Measurements from ENCODE around the gene PYGM.

DNA sequence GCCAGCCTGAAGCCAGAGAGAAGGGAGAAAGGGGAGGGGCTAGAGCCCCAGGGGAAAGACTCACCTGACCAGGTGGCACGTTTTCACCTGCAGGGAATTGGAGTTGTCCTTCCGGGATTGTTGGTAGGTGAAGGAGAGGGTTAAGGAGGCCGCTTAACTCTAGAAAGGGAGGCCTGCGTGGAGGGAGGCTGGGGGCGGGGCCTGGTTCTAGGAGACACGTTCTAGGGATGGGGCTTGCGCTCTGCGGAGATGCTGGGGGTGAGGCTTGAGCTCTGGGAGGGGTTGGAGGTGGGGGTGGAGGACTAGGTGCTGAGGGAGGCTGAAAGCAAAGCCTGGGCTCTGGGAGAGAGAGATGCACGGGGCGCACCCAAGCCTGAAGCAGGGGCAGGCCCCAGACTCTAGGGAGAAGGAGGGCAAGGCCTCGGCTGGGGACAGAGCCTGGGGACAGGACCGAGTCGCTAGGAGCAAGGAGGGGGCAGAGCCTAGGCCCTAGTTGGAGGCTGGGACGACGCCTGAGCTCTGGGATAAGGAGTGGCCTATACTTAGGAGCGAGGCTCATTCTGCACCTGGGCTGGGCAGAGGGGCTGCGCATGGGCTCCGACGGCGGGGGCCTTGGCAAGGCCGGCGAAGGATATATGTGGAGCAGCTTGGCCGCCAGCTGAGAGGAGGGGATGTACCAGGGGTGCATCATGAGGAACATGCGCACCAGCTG lies 18.2 kb downstream of the PYGM start:
- TF ChIP-seq YY1 (IDR thresholded peaks at IDR 0.05; ENCODE audit: extremely low read depth, insufficient replicate concordance, low read depth, low read length) = no peak
- TF ChIP-seq, protein P1, sequence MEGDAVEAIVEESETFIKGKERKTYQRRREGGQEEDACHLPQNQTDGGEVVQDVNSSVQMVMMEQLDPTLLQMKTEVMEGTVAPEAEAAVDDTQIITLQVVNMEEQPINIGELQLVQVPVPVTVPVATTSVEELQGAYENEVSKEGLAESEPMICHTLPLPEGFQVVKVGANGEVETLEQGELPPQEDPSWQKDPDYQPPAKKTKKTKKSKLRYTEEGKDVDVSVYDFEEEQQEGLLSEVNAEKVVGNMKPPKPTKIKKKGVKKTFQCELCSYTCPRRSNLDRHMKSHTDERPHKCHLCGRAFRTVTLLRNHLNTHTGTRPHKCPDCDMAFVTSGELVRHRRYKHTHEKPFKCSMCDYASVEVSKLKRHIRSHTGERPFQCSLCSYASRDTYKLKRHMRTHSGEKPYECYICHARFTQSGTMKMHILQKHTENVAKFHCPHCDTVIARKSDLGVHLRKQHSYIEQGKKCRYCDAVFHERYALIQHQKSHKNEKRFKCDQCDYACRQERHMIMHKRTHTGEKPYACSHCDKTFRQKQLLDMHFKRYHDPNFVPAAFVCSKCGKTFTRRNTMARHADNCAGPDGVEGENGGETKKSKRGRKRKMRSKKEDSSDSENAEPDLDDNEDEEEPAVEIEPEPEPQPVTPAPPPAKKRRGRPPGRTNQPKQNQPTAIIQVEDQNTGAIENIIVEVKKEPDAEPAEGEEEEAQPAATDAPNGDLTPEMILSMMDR (IDR thresholded peaks at IDR 0.05 in 2 of 3, conservative IDR thresholded peaks at IDR 0.05 in 1 of 3; ENCODE audit: borderline replicate concordance in 1 of 3, insufficient read depth in 1 of 3, low read depth in 2 of 3, low read length in 2 of 3) = no peak
- TF ChIP-seq CEBPB (IDR thresholded peaks at IDR 0.05; ENCODE audit: low read depth) = no peak
- TF ChIP-seq TCF7L2 (IDR thresholded peaks at IDR 0.05; ENCODE audit: borderline replicate concordance, extremely low read depth, insufficient read depth, insufficient read length) = no peak
- no peak for TF ChIP-seq POLR2A (IDR thresholded peaks at IDR 0.05; ENCODE audit: borderline replicate concordance, extremely low read depth, insufficient read depth, insufficient read length)
- no peak for TF ChIP-seq EZH2 (IDR thresholded peaks at IDR 0.05)
- TF ChIP-seq EGR1 (IDR thresholded peaks at IDR 0.05; ENCODE audit: low read depth) = no peak
- no peak for TF ChIP-seq RAD21 (IDR thresholded peaks at IDR 0.05; ENCODE audit: low read depth)
- no peak for TF ChIP-seq POLR2AphosphoS5 (IDR thresholded peaks at IDR 0.05; ENCODE audit: low read depth, low read length)
- TF ChIP-seq ZNF274 (IDR thresholded peaks at IDR 0.05; ENCODE audit: low read depth, low read length) = no peak
- no peak for TF ChIP-seq SIN3A (IDR thresholded peaks at IDR 0.05; ENCODE audit: low read depth)

Measured in HCT116 (cell line).